Stimulated activated CD4-positive, alpha-beta T cell treated with anti-CD3 and anti-CD28 coated beads, TNF-alpha, amount 100 ng/mL, for 1 hour (primary cell): Measurements from ENCODE around the gene ORC4.

Source experiments
- DNase-seq, 3 donors: peaks; one replicate each; pipeline ENCODE4 v3.0.0-alpha.2; 2020; ENCODE audit warnings: low read depth in 3 of 3, low spot score in 1 of 3

ORC4 gene

GRCh38 chr2:148020111-148021058 lies at the start of gene ORC4:
Gene ORC4 (minus strand): TSS chr2:148020737. CDS start chr2:147975958, 44,779 bp downstream.
- peak; percentile 86 to 94 (median 92) for DNase-seq

DNA sequence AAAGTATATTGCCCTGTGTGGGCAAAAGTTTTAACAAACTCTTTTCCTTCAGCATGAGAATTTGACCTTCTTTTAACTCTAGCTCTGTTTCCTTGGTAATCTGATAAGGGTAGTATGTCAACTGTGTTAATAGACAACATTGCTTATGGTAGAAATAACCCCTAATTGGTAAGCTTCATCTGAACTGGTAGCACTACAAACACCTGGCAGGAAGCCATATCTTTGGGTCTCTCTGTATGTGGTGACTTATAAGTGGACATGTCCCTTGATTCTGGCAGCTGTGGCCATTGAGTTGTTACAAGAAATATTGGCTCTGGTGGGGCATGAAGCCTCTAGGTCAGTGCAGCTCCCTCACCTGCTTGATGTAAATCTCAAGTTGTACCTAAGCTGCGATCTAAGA lies 47.3 kb upstream of the ORC4 start:
- DNase-seq = no peak

DNA sequence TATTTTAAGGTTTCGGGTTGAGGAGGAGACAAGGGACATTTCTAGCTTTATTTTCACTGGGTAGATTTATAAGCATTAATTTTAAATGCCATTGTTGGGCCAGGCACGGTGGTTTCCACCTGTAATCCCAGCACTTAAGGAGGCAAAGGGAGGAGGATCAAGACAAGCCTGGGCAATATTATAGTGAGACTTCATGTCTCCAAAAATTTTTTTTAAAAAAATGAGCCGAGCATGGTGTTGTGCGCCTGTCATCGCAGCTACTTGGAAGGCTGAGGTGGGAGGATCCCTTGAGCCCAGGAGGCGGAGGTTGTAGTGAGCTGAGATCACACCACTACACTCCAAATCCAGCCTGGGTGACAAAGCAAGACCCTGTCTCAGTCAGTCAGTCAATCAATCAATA lies 45.4 kb upstream of the ORC4 start:
- no peak for DNase-seq

DNA sequence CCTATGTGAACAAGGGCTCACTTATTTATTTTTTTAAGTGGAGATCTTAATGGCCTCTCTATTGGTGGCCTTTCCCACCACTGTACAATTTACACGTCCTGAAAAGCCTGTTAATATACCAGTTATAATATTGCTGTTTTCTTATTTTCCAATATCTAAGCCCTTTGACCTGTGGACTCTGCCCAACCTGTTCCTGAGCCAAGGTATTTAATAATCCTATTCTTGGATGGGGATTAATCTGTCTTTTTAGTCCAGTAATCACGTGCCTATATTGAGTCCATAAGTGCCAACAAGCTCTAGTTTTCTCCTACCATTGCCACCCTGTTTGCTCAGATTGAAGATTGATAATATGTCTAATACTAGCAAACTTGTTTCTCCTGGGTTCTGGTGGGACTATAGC lies 43.1 kb upstream of the ORC4 start:
- no peak for DNase-seq

- DNase-seq = no peak
Measured at GRCh38 chr2:148058641-148059040, 38.1 kb upstream of the ORC4 start.

- no peak for DNase-seq
Measured at GRCh38 chr2:148052687-148053086, 32.1 kb upstream of the ORC4 start.

DNA sequence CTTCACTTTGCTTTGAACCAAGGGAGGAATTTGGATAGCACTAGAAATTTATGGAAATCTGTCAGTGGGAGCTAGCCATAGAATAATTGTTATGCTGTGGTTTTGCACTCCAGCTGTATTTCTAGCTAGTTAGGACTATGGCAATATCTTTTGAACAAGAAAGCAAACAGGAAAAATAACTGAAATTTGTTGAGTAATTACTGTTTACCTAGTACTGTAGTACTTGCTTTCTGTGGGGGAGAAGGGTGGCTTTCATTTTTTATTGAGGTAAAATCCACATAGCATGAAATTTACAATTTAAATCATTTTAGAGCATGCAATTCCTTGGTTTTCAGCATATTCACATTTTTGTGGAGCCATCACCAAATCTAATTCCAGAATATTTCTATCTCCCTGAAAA lies 28.7 kb upstream of the ORC4 start:
- DNase-seq = no peak

DNA sequence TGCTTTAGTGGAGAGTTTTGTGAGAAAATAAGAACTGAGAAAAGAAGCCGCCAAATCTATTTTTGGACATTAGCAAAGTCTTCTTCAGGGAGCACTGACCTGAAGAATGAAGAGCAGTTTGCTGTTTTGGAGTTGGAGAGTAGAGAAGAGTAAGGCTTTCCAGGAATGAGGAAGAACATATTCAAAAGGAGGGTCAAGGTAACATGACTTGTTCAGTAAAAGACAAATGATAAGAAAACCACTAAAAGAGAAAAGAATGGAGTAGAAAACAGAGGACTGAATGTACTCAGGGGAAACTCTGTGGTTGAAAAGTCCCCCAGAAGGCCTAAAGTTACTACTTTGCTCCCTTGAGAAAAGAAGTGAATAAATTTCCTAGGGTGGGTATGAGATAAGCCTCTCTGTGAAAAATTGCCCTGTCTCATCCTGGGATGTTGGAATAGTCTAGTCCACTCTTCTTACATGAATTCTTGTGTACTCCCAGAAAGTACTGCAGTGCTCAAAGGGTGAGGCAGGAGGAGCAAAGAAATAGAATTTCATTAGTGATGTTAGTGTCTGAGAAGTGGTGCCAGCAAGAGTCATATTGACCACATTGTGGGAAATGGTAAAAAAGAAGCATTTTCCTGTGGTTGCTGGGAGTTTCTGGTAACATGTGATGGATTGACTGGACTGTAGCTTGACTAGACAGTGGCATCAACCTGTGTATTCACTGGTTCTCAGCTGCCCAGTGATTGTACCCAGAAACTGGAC lies 28.1 kb upstream of the ORC4 start:
- no peak for DNase-seq

- DNase-seq = no peak
Measured at GRCh38 chr2:148046802-148047201, 26.3 kb upstream of the ORC4 start.

DNA sequence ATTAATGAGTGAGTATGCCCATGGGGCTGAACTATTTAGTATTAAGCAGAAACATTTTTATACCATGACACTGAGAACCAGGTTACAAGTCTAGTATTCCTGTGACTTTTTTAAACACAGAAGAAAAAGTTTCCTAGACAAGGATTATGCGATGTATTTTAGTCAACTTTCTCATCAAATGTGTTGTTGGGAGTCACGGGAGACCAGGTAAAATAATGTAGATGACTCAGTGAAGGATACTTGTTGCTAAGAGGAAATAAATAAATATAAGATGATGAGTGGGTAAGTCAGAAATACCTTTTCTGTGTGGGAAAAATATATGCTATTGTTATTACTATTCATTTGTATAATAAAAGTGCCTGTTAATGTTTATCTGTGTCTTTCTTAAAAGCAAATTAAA lies 23.8 kb upstream of the ORC4 start:
- no peak for DNase-seq

DNA sequence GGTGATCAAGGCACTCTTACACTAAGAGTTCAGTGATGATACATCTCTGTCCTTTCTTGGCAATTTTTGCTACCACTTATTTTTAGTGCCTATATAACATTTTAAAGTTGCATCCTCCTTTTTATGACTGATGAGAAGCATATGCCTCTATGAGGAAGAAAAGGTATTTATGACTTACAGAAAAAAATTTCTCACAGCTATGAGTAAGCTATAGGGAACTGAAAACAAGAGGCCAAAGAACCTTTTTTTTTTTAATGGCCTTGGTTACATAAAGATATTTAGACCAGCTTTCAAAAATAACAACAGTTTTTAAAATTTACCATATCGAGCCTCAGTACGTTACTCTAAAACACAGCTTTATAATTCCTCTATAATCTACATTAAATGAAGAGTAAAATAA lies 21.7 kb upstream of the ORC4 start:
- no peak for DNase-seq

DNA sequence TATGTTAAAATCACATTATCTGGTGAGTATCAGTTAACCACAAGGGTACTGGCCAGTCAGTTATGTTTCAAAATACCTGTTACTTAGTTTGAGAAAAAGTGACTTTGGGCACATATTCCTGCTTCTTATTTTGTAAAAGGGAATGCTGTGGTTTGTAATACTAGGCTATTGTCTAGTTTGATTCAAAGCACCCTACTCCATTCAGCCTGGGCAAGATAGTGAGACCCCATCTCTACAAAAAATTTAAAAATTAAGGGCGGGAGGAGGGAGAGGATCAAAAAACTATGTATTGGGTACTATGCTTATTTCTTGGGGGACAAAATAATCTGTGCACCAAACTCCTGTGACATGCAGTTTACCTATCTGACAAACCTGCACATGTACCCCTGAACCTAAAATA lies 19.2 kb upstream of the ORC4 start:
- no peak for DNase-seq

DNA sequence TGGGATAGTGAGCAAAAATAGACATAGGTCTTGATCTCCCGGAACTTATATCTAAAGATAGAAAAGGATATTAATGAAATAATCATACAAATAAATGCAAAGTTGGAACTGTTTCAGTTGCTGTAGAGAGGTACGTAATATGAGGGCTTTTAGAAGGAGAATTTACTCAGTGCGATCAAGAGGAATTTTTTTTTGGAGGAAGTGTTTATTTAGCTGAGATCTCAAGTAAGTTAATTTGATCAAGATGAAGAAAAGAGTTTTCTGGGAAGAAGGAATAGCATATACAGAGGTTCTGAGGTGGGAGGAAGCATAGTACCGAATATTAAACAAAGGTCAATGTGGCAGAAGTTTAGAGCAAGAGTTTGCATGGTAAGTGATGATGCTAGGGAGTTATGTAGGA lies 11.7 kb upstream of the ORC4 start:
- DNase-seq = no peak

GRCh38 chr2:148031152-148031551 lies 10.6 kb upstream of the ORC4 start:
- DNase-seq = no peak

DNA sequence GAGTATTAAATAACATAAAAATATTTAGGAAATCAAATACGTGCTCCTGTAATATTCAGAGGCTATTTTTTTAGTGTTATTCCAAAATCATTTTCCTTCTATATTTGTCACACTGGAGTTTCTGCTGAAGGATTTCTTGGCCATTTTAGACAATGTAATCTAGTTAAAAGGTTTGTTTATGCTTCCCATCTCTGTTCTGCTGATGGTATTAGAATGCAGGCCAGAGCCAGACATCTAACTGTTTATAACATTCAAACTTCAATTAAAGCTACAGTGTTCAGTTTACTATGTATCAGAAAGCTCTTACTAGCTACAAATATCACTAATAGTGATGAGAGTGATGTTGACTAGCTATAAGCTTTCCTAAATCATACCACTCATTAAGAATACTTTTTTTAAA lies 8.2 kb upstream of the ORC4 start:
- DNase-seq = no peak

GRCh38 chr2:148027822-148028221 lies 7.3 kb upstream of the ORC4 start:
- DNase-seq = no peak

DNA sequence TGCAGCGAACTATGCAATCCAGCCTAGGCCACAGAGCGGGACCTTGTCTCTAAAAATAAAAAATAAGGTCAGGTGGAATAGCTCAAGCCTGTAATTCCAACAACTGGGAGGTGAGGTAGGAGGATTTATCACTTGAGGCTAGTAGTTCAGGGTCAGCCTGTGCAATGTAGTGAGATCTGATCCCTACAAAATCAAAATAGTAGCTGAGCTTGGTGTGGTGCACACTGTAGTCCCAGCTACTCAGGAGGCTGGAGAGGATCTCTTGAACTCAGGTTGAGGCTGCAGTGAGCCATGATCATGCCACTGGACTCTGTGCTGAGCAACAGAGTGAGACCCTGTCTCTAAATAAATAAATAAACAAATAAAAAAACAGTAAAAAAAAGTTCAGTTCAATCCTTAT lies 6.0 kb upstream of the ORC4 start:
- DNase-seq = no peak

- no peak for DNase-seq
Measured at GRCh38 chr2:148023861-148024260, 3.3 kb upstream of the ORC4 start.

GRCh38 chr2:148022882-148023281 lies 2.3 kb upstream of the ORC4 start:
- no peak for DNase-seq

DNA sequence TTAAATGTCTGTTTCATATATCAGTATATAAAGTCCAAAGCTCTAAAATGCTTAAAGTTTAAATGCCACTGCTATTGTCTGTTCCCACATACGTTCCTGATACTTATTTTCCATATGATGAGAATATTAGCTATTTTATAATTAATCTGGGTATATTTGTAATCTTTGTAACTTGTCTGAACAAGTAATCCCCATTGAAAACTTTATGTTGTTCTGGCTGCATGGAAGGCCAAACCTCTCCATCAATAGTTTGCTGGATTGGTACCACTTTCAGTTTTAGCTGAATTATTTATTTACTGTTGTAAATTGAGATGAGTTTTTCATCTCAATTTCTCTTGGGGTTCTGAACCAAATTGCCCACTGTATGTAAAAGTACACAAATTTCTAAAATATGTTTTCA lies 1.8 kb upstream of the ORC4 start:
- DNase-seq = no peak

- DNase-seq = no peak
Measured at GRCh38 chr2:148021886-148022285, 1.3 kb upstream of the ORC4 start.
